ENCODE measurements around the gene PKNOX2. TPM values are rescaled to one million over a fixed set of nuclear protein-coding genes. Genes with fewer than 3 reads are reported as not detected.

PKNOX2 gene
- polyA plus RNA-seq, 1 experiment: 0.02 TPM

DNA sequence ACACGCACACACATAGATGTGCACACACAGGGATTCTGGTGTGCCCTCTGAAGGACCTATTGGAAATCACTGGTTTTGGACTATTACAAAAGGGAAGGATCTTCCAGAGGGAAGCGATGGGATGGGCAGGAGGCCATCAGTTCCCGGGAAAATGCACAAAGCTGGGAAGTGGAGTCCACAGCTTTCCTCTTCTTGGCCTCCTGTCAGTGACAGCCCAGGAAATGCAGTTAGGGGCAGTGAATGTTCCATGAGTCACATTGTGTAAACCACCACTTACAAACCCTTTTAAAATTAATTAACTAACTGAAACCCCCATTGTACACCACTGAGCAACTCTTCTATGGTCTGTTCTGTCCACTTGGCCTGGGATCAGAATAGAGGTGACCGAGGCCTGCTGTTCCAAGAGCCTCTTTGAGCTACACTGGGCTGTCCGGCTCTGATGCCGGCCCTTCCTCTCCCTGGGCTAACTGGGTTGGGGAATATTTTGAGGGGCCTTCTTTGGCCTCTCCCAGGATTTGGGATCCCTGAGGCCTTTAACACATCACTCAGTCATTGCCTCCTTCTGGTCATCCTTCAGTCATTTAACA lies 193.8 kb downstream of the PKNOX2 start:
- CTCF ChIA-PET: interaction anchor here (0.8 to 4.8 kb wide), 7 partner anchors 8 to 219 kb away, joined by 3 to 45 read pairs (median 4); no protein-coding TSS in a partner anchor
- POLR2A ChIA-PET: interaction anchor here (0.5 kb wide), 1 partner anchor 684 kb away, joined by 3 read pairs; the partner anchor contains the start of gene SPA17
- TF ChIP-seq, protein P1, sequence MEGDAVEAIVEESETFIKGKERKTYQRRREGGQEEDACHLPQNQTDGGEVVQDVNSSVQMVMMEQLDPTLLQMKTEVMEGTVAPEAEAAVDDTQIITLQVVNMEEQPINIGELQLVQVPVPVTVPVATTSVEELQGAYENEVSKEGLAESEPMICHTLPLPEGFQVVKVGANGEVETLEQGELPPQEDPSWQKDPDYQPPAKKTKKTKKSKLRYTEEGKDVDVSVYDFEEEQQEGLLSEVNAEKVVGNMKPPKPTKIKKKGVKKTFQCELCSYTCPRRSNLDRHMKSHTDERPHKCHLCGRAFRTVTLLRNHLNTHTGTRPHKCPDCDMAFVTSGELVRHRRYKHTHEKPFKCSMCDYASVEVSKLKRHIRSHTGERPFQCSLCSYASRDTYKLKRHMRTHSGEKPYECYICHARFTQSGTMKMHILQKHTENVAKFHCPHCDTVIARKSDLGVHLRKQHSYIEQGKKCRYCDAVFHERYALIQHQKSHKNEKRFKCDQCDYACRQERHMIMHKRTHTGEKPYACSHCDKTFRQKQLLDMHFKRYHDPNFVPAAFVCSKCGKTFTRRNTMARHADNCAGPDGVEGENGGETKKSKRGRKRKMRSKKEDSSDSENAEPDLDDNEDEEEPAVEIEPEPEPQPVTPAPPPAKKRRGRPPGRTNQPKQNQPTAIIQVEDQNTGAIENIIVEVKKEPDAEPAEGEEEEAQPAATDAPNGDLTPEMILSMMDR (IDR thresholded peaks at IDR 0.05; ENCODE audit: insufficient read depth, low read depth, low read length): no peak

DNA sequence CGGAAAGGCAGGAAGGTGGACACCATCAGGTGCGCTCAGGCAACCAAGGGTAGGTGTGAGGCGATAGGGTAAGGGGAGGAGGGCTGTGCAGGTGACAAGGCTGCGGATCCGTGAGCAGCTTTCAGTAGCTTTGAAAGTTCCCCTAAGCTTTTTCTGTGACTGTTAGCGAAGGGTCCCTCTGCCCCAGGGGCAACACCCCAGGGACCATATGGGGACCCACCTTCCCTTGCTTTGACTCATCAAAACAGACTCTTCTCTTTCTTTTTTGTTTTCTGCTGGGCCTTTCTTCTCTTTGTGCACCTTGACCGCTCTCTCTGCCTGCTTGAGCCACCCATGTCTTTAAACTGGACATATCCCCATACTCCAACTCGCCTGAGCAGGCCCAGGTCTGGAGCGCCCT lies 194.6 kb downstream of the PKNOX2 start:
- ChIA-PET POLR2A (interaction anchor here (0.5 kb wide), 1 partner anchor 685 kb away, joined by 3 read pairs; the partner anchor contains the start of gene SPA17), CTCF (interaction anchor here (1.0 to 4.8 kb wide), 4 partner anchors 9 to 218 kb away, joined by 4 to 45 read pairs (median 20); no protein-coding TSS in a partner anchor)
- H3K36me3 ChIP-seq (ENCODE audit: control insufficient read depth, insufficient read depth, low read length): no peaks in the 10 kb centered on the region
- no peaks in the 10 kb centered on the region for H3K27me3 ChIP-seq (ENCODE audit: control insufficient read depth, insufficient read depth, low read length)
- TF ChIP-seq, protein P1 (IDR thresholded peaks at IDR 0.05; ENCODE audit: insufficient read depth, low read depth, low read length): no peak
- no peak overlapping the region for H3K4me3 ChIP-seq (ENCODE audit: low read depth, low read length)
- no peak for DNase-seq (ENCODE audit: low read depth)

More for the DNA sequence above, 193.8 kb downstream of the PKNOX2 start:
- H3K36me3 ChIP-seq (ENCODE audit: control insufficient read depth, insufficient read depth, low read length): no peaks in the 10 kb centered on the region
- no peaks in the 10 kb centered on the region; the same call in 1 of the 2 replicates for H3K27me3 ChIP-seq (ENCODE audit: control insufficient read depth, insufficient read depth, low read length)
- H3K4me3 ChIP-seq (ENCODE audit: low read depth, low read length): no peak overlapping the region
- no peak for DNase-seq (ENCODE audit: low read depth)

DNA sequence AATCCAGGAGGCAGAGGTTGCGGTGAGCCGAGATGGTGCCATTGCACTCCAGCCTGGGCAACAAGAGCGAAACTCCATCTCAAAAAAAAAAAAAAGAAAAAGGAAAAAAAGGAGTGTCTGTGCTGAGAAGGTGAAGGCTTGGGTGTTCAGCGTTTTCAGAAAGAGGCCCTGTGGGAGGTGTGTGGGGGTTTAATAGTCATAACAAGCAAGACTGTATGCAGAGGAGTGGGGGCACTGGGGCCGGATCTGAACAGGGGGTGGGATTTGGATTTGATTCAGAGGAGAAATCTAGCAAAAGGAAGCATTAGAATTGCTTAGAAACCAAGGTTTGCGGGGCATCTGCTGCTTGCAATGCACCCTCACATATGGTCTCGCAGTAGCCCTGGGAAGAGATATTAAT lies 195.5 kb downstream of the PKNOX2 start:
- CTCF ChIA-PET: interaction anchor here (1.4 to 2.0 kb wide), 2 partner anchors 10 to 11 kb away, joined by 5 to 6 read pairs; no protein-coding TSS in a partner anchor
- TF ChIP-seq, protein P1 (IDR thresholded peaks at IDR 0.05; ENCODE audit: insufficient read depth, low read depth, low read length): no peak
- DNase-seq (ENCODE audit: low read depth): no peak
- POLR2A ChIA-PET: no interaction called here
- Histone ChIP-seq H3K27me3 (ENCODE audit: control insufficient read depth, insufficient read depth, low read length) (no peaks in the 10 kb centered on the region), H3K36me3 (ENCODE audit: control insufficient read depth, insufficient read depth, low read length) (no peaks in the 10 kb centered on the region), H3K4me3 (ENCODE audit: low read depth, low read length) (no peak overlapping the region)

DNA sequence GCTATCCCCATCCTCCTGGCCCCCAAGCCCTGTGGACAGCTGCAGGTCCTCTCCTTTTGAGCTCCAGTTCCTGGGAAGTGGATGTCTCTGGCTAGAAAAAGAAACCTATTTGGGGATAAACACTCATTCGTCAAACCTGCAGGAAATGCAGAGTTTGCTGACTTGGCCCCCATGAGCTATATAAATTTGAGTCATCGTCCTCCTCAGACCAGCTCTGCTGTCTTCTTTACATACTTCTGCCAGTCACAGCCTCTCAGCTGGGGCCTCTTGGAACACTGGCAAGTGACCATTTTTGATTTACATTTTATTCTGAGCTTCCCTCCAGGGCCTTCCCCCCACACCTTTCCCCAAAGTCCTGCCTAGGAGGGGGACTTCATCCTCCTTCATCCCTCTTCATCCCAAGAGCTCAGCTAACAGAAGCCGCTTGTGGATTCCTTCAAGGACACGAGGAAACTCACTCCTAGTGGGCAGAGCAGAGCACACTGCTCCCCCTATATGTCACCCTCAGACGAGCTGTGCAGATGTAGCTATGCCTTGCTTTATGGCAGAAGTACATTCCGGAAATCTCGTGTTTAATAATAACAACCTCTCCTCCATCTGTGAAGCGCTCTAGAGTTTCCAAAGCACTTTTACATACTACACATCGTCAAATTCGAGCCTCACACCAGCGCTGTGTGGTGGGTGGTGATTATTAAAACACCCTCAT lies 199.7 kb downstream of the PKNOX2 start:
- H3K4me3 ChIP-seq (ENCODE audit: low read depth, low read length): no peak overlapping the region
- TF ChIP-seq, protein P1 (IDR thresholded peaks at IDR 0.05; ENCODE audit: insufficient read depth, low read depth, low read length): peak; percentile 36
- ChIA-PET POLR2A (no interaction called here), CTCF (interaction anchor here (0.6 to 2.5 kb wide), 10 partner anchors 8 to 132 kb away, joined by 3 to 10 read pairs (median 7); no protein-coding TSS in a partner anchor)
- no peaks in the 10 kb centered on the region for H3K36me3 ChIP-seq (ENCODE audit: control insufficient read depth, insufficient read depth, low read length)
- H3K27me3 ChIP-seq (ENCODE audit: control insufficient read depth, insufficient read depth, low read length): no peaks in the 10 kb centered on the region
- DNase-seq (ENCODE audit: low read depth): no peak

Data from BJ (cell line).